HG02885 (cell line): ENCODE data around the gene C10orf71.

Experiments
- ATAC-seq: cut with Tn5 transposase; IDR thresholded peaks from one replicate; pipeline ENCODE4 v1.9.1; 2021; ENCODE audit warnings: mild to moderate bottlenecking; ENCODE audit not compliant: unreplicated experiment, poor library complexity

Gene C10orf71, protein sequence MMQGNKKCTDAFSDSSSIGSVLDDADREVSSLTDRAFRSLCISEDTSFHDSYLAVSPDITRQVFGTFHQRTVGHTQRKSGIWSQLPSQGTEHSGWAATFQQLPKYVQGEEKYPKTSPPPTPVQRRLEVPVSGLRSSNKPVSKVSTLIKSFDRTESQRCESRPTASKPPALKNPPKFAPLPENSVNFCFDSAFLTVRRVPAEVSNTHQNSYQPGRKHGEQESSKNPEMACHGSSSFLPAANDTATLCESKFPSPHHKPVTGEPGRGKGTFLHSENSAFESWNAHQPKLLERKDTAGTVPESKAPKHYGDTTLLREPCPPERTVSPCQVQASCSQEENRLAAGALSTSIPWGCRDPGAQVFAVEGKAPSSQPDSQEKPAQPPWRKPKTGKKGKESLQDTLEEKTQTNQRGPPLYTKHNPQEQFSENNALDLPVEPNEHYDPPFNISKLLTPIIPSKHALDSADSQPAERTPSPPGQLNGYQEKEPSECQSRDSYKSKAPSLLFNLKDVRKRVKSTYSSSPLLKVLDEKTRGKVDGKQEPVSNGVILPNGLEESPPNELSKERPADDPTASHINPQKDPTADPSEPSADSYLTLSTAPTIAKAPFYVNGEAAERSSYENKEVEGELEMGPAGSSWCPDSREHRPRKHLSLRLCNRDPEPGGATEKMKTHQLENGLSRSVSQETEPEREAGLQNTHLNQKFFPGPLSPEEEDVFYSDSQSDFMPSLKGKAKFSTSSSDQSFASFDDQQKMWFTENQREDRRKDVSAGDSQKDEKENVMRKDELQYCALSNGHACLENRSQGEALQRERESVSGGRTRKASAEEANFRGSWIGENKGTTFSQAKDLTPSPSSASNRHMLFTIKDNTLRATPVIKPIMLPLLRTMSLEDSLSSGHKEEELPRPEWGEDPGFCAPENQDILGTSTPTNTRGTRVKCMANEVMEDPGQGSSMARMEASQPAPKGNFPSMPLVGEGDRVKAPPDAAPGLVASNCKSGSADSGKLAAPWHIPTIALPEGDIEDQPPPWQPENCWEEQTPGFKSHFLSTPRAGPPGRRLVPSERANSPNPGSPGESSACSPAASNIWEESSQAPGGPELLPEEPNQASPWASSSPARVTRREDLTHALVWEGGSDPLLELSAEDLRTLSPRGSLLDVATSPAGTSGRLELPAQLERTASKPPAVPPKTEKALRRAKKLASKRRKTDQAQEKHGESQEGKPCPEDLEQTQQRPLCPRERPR (N-terminal part only)

DNA sequence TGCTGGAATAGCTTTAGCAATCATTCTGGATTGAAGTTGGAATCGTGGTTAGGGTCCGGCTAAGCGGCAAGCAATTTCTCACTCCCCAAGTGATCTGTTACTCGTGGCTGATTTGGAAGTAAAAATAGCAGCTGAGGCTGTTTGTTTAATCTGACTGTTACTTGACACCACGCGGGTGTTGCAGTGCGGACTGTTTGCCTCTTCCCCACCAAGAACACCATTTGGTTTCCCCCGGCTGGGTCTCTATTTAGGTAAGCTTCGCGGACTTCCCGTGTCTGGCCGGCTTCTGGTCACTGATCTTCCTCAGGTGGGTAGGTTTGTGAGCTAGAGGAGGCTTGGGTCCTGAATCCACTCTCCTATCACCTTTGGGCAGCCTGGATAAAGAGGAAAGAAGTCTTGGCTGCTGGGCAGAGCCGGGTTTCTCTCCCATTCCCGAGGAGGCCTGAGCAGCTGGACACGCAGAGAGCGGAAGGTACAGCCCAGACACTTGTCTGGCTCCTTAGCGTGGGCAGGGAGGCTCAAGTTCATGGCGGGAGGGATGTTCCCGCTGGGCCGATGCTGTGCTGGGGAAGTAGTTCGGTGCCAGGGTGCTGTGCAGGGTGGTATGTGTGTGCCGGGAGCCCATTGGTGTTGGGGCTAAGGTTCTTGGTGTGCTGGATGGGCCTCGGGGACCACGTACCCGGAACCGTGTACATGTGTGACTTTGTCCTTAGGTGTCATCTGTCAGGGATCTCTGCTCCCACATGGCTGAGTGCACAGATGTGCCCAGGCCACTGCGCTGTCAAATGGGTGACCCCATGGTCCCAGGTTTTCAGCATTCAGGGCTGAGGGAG, at the start of gene C10orf71:
TSS of gene C10orf71 (plus strand) at position 188 of the 833 bp plus-strand sequence. CDS start 23,376 bp downstream, outside the sequence.
- ATAC-seq: no peak

DNA sequence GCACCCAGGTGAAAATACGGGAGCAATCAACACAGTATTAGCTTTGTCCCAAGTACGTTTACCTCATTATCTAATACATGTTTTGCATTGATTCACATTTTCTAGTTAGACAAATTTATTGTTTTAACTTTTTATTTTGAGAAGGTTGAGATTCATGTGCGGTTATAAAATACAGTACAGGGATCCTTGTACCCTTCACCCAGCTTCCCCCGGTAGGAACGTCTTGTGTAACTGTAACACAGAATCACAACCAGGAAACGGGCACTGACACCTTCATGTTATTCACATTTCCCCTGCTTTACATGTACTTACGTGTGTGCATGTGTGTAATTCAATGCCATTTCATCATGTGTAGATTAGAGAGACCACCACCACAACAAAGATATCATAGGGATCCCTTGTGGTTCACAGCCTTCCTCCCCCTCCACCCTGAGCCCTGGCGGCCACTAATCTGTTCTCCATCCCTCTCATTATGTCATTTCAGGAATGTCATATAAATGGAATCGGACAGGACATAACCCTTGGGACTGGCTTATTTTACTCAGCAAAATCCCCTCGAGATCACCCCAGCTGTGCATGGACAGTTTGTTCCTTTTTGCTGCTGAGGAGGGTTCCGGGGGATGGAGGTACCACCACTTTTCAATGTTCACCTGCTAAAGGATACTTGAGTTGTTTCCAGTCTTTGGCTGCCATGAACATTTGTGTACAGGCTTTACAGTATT, 46.5 kb upstream of the C10orf71 start:
- no peak for ATAC-seq

DNA sequence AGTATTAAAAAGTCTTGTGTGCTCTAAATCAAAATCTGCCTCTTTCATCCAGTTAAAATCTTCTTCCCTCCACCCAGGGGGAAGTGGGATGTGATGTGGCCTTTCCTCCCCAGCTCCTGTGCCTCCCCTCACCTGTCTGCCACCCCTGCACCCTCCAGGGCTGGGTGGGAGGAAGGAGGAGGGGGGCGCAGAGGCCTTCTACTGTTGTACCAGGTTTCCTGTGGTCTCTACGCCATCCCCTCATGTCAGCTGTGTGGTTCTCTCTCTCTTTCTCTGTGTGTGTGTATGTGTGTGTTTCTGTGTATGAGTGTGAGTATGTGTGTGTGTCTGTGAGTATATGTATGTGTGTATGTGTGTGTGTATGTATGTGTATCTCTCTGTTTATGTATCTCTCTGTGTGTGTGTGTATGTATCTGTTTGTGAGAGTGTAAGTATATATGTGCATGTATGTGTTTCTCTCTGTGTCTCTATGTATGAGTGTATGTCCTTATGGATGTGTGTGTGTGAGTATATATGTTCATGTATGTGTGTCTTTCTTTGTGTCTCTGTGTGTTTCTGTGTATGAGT, 45.5 kb upstream of the C10orf71 start:
- no peak for ATAC-seq

DNA sequence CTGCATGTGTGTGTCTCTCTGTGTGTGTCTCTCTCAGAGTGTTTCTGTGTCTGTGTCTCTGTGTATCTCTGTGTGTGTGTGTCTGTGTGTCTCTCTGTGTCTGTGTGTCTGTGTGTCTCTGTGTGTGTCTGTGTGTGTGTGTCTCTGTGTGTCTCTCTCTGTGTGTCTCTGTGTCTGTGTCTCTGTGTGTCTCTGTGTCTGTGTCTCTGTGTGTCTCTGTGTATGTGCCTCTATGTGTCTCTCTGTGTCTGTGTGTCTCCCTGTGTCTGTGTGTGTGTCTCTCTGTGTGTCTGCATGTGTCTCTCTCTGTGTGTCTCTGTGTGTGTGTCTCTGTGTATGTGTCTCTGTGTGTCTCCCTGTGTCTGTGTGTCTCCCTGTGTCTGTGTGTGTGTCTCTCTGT, 44.8 kb upstream of the C10orf71 start:
- no peak for ATAC-seq

DNA sequence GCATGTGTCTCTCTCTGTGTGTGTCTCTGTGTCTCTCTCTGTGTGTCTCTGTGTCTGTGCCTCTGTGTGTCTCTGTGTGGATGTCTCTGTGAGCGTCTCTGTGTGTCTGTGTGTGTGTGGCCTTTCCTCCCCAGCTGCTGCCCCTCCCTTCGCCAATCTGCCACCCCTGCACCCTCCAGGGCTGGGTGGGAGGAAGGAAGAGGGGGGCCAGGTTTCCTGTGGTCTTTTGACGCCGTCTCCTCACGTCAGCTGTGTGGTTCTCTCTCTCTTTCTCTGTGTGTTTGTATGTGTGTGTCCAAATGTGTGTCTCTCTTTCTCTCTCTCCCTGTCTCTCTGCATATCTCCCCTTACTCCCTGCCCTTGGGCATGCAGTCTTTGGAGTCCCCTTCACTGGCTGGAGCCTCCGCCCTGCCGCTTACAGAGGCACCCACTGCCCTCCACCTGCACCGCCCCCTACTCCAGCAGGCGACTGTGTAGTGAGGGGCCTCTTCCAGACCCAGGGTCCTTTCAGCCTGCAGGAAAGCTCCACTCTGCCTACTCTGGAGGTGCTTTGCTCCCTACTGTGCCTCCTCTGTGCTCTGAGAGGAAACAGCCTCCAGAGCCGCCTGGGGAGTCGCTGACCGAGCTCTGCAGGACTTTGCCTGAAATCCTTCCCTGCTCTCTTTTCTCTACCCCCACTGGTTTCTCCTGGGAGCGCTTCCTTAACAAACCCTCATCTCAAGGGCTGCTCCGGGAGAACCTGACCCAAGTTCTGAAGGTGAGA, 44.2 kb upstream of the C10orf71 start:
- ATAC-seq: no peak

DNA sequence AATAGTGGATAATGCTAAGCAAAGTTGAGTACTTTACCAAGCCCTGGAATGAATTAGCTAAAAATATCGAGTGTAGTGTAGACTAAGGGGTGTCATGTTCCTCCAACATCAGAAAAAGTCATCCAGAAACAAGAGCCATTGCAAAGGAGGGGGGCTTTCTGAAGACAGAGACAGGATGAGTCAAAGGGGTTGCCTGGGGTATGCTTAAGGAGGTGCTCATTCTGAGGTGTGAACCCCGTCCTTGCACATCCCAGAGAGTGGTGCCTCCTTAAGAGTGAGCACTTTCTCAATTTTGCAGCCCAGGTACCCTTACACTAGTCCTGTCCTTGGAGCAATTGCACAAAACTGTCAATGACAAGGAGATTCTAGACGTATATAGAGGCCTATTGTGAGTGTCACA, 43.1 kb upstream of the C10orf71 start:
- ATAC-seq: no peak

DNA sequence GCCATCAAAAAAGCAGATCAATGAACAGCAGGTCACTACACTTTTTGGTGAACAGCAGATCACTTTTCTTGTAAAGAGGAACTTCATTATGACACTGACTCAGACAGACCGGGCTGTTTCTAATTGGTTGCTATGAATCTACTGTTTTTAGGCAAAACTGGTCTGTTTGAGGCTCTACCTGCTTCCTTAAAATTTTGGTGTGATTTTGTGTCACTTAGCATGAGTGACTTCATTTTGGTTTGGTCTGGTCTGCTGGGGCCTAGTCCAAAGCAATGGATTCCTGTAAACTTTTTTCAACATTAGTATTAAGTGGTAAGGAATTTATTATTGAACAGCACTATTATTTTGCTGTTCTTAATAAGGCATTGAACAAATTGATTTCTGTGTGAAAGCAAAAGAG, 41.8 kb upstream of the C10orf71 start:
- no peak for ATAC-seq

DNA sequence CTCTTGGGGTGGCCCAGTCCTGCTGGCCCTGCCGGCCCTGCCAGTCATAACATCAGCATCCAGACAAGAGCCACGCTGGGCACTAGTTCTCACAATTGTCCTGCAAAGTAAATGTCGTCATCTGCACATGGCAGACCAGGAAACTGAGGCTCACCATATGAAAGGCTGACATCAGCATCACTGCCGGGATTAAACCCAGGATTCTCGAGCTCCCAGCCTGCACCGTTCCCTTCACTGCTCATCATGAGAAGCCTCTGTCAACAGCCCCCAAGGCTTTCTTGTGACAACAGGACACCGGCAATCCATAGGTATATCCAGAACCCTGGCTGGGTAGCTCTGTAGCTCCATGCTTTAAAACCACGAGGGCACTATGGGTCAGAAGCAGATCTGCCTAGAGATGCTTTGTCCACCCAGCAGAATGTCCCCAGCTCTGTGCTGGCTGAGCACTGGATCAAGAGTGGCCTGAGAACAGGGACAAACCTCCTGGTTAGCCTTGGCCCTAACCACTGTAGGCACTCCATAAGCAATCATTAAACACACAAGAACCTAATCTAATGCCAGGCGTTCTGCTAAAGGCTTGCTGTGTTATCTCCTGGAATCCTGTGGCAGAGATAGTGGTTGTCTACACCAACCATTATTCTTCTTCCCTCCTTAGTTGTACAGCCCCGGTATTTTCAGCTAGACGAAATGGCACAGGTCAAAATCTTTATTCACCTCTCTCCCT, 41.2 kb upstream of the C10orf71 start:
- no peak for ATAC-seq

DNA sequence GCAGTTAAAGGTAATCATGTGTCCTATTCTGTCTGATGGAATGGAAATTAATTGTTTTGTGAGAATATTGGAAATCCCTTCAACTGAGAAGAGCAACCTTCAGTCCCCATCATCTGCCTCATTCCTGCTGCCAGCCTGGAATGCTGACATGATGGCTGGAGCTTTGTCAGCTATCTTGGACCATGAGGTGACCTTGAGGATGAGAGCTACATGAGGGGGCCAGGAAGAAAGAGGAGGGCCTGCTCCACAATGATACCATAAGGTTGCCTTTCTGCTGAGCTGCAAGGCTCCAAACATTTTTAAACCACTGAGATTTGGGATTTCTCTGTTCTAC, 40.7 kb upstream of the C10orf71 start:
- ATAC-seq: no peak

DNA sequence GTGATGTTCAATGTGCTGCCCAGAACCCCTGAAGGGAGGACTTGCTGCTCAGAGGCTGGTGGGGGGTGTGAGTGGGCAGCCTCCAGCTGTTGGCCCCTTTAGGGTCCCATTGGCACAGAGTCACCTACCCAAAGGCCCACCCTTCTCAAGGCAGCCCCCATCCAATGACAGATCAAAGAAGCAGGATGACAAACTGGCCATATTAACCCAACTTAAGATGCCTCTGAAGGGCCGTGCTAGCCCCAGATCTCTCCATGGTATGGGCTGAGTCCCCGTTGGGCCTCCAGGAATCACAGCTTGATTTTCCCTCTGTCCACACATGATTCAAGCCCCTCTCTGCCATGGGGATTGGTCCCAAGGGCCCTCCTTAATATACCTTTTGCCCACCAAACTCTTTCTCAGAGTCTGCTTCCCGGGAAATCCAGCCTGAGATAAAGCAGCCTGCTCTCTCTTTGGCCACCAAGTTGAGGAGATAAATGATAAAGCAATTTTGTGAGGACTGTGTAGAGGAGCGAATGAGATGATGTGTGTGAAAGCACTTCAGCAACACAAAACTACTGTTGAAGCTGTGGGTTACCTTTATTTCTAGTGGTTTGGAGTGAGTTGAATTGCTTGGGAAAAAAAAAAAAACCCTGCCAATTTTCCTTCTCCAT, 38.2 kb upstream of the C10orf71 start:
- ATAC-seq: no peak

DNA sequence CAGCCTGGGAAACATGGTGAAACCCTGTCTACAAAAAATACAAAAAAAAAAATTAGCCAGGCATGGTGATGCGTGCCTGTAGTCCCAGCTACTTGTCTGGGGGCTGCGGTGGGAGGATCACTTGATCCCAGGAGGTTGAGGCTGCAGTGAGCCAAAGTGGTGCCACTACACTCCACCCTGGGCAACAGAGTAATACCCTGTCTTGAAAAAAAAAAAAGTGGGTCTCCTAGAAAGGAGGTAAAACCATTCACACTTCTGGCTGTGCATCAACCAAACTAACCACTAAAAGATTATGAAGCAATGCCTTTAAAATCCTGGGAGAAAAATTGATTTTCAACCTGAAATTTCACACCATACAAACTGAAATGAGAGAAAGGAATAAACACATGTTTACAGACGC, 35.4 kb upstream of the C10orf71 start:
- ATAC-seq: no peak

DNA sequence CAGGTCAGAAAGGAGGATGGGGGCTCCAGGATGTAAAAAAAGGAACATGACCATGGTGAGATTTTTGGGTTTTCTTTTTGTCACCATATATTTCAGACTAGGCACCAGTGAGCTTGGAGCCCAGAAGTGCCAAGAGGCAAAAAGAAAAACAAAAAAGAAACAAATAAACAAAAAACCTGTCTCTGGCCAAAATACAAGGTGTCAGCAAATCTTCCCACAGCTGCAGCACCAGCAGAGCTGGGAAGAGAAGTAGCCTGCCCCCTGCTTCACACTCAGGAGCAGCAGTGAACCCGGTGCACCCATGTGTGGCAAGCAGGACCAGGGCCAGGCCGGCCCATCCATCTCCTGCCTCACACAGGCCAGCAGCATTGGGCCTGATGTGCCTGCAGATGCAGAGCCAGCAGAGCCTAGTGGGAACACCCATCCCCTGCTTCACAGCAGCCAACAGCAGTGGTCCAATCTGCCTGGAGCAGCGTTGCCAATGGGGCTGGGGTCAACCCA, 34.7 kb upstream of the C10orf71 start:
- no peak for ATAC-seq

DNA sequence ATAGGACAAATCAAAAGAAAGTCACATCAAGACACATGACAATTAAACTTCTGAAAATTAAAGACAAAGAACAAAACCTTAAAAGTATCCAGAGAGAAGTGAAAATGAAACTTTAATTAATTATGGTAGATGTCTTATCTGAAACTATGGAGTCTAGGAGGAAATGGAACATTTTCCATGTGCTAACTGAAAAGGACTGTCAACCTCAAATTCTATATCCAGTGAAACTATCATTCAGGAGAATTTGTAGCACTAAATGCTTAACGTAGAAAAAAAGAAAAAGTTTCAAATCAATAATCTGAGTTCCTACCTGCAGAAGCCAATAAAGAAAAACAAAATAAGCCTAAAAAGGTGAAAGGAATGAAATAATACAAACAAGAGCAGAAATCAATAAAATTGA, 33.1 kb upstream of the C10orf71 start:
- no peak for ATAC-seq

DNA sequence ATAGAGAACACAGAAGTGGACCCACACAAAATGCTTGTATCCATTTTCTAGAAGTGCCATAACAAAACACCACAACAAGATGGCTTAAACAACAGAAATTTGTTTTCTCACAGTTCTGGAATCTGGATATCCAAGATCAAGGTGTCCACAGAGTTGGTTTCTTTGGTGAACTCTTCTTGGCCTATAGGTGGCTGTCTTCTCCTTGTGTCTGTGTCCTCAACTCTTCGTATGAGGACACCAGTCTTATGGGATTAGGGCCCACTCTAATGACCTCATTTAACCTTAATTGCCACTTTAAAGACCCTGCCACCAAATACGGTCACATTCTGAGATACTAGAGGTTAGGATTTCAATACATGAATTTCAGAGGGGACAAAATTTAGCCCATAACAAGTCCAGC, 30.8 kb upstream of the C10orf71 start:
- ATAC-seq: no peak

DNA sequence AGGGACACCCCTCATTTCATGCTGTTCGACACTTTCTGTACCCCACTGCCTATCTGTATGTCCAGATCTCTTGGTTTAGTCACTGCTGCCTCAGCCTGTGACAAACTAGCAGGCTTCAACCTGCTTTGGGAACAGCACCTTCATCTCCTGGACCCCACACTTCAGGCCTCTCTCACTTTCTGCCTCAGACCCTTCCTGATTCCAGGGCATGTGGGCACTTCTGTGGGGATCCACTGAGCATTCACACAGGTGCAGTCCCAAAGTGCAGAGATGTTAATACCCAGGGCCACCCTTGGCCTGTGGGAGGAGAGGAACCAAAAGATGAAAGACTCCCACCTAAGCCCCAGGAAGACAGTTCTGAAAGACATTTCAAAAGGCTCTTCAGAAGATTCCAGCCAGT, 29.4 kb upstream of the C10orf71 start:
- no peak for ATAC-seq

DNA sequence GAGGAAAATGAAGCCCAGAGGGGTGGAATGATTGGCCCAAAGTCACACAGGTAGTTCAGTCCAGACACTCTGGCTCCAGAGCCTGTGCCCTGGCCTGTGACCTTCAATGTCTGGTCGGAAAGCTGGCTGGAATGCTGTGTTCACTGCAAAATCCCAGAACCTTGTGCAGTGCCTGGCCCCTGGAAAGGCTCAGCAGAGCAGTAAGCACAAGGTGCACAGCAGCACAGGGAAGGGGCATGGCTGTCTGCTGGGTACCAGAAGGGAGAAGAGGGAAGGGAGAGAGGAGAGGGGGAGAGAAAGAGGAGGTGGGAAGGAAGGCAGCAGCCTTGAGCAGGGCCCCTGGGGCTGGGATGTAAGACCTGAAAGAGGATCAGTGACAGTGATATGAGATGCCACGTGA, 28.4 kb upstream of the C10orf71 start:
- ATAC-seq: no peak

DNA sequence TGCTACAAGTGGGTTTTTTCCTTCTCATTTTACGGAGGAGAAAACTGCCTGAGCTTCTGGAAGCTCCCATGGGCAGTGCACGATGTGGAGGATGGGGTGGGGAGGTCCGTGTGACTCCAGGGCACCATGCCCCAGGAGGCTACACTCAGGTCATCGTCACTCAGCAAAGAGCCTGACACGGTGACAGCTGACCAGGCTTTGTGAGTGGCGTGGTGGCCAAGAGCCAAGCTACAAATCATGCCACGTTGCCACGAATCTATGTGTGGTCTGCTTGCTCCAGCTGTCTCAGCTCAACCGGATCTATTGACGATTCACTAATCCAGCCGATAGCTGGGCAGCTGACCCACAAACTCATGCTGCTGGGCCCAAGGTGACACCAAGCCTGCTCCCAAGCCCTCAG, 27.6 kb upstream of the C10orf71 start:
- ATAC-seq: no peak
